ENCODE results near the gene DGKI.

GRCh38 chr7:137682596-137682995 lies 164.2 kb downstream of the DGKI start:
- TF ChIP-seq YY1 (IDR thresholded peaks at IDR 0.05; ENCODE audit: insufficient read depth, insufficient read length), result no peak
- no peak for TF ChIP-seq SUZ12 (IDR thresholded peaks at IDR 0.05; ENCODE audit: extremely low read depth, insufficient read depth, insufficient read length)

Measured in NT2/D1 (cell line).